Testis (tissue), 3 donors: ENCODE results near the gene ABAT. TPM values are rescaled to one million over a fixed set of nuclear protein-coding genes. Genes with fewer than 3 reads are reported as not detected.

Experiments used
- DNase-seq: peaks from one replicate; pipeline ENCODE4 v3.0.0-alpha.2; 2019
- H3K27ac ChIP-seq, 2 donors: fragments of 200-600 bp; sonication (generic); one replicate each; pipeline ENCODE4 v1.5.1; 2019
- H3K27me3 ChIP-seq: fragments of 200-600 bp; sonication (generic); one replicate; pipeline ENCODE4 v1.5.1; 2019
- H3K36me3 ChIP-seq: fragments of 200-600 bp; sonication (generic); one replicate; pipeline ENCODE4 v1.5.1; 2017; ENCODE audit warnings: low read depth; ENCODE audit errors: missing control alignments
- H3K4me1 ChIP-seq: fragments of 200-600 bp; sonication (generic); one replicate; pipeline ENCODE4 v1.5.1; 2019
- H3K4me3 ChIP-seq, 2 donors: fragments of 200-600 bp; sonication (generic); one replicate each; pipeline ENCODE4 v1.5.1; 2017 to 2019
- H3K9me3 ChIP-seq: fragments of 200-600 bp; sonication (generic); one replicate; pipeline ENCODE4 v1.5.1; 2017
- POLR2A ChIP-seq: fragments of 450-650 bp; IDR thresholded peaks from one replicate; pipeline ENCODE4 v1.6.1; 2017; ENCODE audit warnings: antibody characterized with exemption, mild to moderate bottlenecking, moderate library complexity
- WGBS, 2 donors: methylation state at CpG; one replicate each; pipeline ENCODE4 v1.1.5; 2018; 5-methylcytosine and 5-hydroxymethylcytosine counted together
- intact Hi-C: fragments of 100-400 bp; cut with DNase I; formaldehyde crosslinking; loops from one replicate; pipeline ENCODE4 v1.15.1; 2023; ENCODE audit warnings: low total_unique reads
- polyA plus RNA-seq: library from polyadenylated mRNA; stranded (reverse); fragments of 350-450 nt; fragmentation: Illumina TruSeq; extraction: RNeasy Lipid Tissue Mini Kit (QIAGEN cat#74804); gene quantifications from one replicate; pipeline ENCODE4 v1.2.3, GENCODE V29; 2014; ENCODE audit warnings: low read depth, low replicate concordance; ENCODE audit not compliant: insufficient read depth
- total RNA-seq, 2 donors: library from RNA; depleted of rRNA; stranded (reverse); fragments of >200 nt; gene quantifications; one replicate each; pipeline ENCODE4 v1.2.3, GENCODE V29; 2016
- TF ChIP-seq, protein P1 (sequence below), 3 experiments: fragments of 450-650 bp in 2 of 3; fragments of 200-600 bp in 1 of 3; sonication (generic) in 1 of 3; IDR thresholded peaks; one replicate each; pipeline ENCODE4 v1.5.1; 2016 to 2019; ENCODE audit warnings: antibody characterized with exemption in 3 of 3, mild to moderate bottlenecking in 2 of 3, moderate library complexity in 1 of 3

Gene ABAT
- total and polyA plus RNA-seq, 3 donors from 2014 or later: 25.3 to 108 (median 71.7) TPM

DNA sequence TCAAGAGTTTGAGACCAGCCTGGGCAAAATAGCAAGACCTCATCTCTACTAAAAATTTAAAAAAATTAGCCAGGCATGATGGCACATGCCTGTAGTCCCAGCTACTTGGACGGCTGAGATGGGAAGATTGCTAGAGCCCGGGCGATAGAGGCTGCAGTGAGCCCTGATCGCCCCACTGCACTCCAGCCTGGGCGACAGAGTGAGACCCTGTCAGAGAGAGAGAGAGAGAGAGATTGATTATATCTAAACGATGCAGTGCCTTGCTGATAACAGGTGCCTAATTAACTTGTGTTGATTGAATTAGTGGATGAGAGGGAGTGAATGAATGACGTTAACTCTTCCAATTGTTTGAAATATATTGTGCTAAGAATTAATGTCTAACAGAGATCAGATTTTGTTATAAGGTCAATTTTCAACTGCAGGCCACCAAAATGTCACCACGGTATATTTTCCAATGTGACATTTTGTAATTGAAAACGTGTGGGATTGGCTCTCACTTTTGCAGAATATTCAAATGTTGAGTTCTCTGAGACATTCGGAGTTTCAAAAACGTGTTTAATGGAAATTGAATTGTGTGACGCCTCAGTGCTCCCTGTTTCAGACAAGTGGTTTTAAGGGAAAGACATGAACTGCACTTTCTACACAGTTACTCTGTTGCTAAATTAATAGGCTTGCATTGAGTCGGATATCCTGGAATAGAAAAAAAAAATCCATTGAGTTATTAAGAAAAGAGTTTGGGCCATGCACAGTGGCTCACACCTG, 53.6 kb downstream of the ABAT start:
- intact Hi-C loops: no loop called here
- 78 to 82% methylated on average over 13 of the region's 13 CpGs for WGBS, 2 donors
- no peaks in the 10 kb centered on the region for H3K27me3 ChIP-seq

DNA sequence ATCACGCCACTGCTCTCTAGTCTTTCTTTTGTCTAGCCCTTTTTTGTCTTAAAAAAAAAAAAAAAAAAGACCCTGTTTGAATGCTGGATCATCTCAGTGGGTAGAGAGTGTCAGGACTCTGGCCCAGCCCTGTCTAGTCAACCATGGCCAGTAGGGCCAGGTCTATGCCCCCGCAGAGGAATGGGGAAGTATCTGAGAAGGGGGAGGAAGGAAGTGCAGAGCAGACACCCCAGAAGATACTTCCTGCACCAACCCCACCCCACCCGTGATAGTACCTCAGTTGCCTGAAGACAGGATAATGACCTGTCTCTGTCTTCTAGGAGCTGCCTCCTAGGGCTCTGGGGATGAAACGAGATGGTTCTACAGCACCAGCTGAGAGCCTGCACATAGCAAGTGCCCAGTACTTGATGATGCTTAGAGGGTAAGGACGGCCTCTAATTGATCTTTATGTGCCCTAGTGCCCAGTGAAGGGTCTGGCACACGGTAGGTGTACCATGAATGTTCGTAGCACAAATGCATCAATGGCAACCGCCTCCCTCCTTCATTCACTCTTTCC, 55.4 kb downstream of the ABAT start:
- H3K4me3 ChIP-seq: no peak overlapping the region
- DNase-seq: no peak
- intact Hi-C loops: no loop called here

More for the DNA sequence above, 53.6 kb downstream of the ABAT start:
- H3K27ac ChIP-seq: no peak overlapping the region
- no peaks in the 10 kb centered on the region for H3K4me1 ChIP-seq
- H3K36me3 ChIP-seq: no peaks in the 10 kb centered on the region
- no peak for DNase-seq
- no peak overlapping the region for H3K4me3 ChIP-seq
- no peaks in the 10 kb centered on the region for H3K9me3 ChIP-seq
- TF ChIP-seq POLR2A: no peak
- TF ChIP-seq, protein P1, sequence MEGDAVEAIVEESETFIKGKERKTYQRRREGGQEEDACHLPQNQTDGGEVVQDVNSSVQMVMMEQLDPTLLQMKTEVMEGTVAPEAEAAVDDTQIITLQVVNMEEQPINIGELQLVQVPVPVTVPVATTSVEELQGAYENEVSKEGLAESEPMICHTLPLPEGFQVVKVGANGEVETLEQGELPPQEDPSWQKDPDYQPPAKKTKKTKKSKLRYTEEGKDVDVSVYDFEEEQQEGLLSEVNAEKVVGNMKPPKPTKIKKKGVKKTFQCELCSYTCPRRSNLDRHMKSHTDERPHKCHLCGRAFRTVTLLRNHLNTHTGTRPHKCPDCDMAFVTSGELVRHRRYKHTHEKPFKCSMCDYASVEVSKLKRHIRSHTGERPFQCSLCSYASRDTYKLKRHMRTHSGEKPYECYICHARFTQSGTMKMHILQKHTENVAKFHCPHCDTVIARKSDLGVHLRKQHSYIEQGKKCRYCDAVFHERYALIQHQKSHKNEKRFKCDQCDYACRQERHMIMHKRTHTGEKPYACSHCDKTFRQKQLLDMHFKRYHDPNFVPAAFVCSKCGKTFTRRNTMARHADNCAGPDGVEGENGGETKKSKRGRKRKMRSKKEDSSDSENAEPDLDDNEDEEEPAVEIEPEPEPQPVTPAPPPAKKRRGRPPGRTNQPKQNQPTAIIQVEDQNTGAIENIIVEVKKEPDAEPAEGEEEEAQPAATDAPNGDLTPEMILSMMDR (IDR thresholded peaks at IDR 0.05): no peak

DNA sequence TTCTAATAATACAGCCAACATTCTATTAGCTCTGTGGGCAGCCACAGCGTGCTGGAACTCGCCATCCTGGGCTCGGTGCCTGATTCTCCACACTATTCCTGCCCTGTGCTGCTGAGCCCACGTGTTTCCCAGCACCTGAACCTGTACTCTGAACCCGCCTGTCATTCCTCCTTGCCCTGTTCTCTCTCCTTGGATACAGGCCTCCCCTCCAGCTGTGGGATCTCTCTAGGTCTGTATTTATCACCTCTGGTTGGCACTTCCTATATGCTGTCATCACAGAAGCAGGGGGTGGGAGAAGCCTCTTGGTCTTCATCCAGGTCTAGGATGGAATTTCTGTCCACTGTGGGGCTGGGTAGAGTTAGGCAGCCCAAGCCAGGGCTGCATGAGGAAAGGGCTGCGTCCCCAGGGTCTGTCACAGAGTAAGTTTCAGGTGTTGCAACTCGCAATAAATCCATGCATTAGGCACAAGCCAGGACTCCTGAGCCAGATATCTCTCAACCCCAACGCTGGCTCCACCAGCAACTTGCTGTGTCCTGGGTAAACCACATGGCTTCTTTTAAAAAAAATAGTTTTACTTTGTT, 56.0 kb downstream of the ABAT start:
- Histone ChIP-seq H3K9me3 (no peaks in the 10 kb centered on the region), H3K4me1 (no peaks in the 10 kb centered on the region), H3K4me3 (no peak overlapping the region), H3K36me3 (no peaks in the 10 kb centered on the region), H3K27me3 (no peaks in the 10 kb centered on the region), H3K27ac (no peak overlapping the region)
- TF ChIP-seq, protein P1 (IDR thresholded peaks at IDR 0.05): no peak
- TF ChIP-seq POLR2A: no peak
- DNase-seq: no peak
- WGBS, 2 donors: 87 to 89% methylated on average over 7 to 8 of the region's 8 CpGs
- intact Hi-C loops: no loop called here

More for the DNA sequence above, 55.4 kb downstream of the ABAT start:
- H3K9me3 ChIP-seq: no peaks in the 10 kb centered on the region
- H3K4me1 ChIP-seq: no peaks in the 10 kb centered on the region
- TF ChIP-seq, protein P1 (IDR thresholded peaks at IDR 0.05): no peak
- no peak for TF ChIP-seq POLR2A
- no peaks in the 10 kb centered on the region for H3K36me3 ChIP-seq
- no peak overlapping the region for H3K27ac ChIP-seq
- 82 to 88% methylated on average over 8 of the region's 8 CpGs for WGBS, 2 donors
- H3K27me3 ChIP-seq: no peaks in the 10 kb centered on the region

DNA sequence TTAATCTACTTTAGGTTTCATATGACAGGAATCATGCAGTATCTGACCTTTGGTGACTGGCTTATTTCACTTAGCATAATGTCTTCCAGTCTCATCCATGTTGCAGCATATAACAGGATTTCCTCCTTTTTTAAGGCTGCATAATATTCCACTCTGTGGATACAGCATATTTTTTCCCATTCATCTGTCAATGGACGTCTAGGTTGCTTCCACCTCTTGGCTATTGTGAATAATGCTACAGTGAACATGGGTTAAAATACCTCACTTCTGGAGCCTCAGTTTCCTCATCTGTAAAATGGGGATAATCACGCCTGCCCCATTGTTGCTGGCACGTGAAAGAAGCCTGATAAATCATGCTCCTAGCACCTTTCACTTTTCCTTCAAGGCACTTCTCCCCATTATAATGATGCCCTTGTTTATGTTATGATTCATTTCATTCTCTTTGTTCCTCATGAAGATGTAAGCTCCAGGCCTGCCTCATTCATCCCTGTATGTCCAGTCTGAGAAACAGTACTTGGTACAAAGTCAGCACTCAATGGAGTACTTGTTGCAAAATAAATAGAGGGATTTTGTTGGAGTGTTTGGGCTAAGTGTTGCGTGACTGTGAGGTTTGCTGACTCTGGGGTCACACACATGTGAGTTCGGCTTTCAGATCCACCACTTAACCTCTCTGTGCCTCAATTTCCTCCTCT, 59.6 kb downstream of the ABAT start:
- Histone ChIP-seq H3K36me3 (no peaks in the 10 kb centered on the region), H3K27ac (no peak overlapping the region), H3K4me3 (no peak overlapping the region), H3K9me3 (no peaks in the 10 kb centered on the region), H3K4me1 (peaks cover 7% of the 10 kb centered on the region), H3K27me3 (no peaks in the 10 kb centered on the region)
- intact Hi-C loops: no loop called here
- TF ChIP-seq, protein P1 (IDR thresholded peaks at IDR 0.05): no peak
- TF ChIP-seq POLR2A: no peak
- DNase-seq: no peak
- WGBS, 2 donors: 83 to 86% methylated on average over 5 of the region's 5 CpGs
